Fibroblast of mammary gland (primary cell): ENCODE measurements around the gene SEZ6L2.

Experiments
- DNase-seq: peaks from one replicate; pipeline ENCODE4 v3.0.0-alpha.2; 2010; ENCODE audit warnings: low read depth
- H3K4me3 ChIP-seq: 2 replicates; pipeline ENCODE4 v1.5.1; 2011; ENCODE audit warnings: low read depth, mild to moderate bottlenecking, low read length, moderate library complexity; ENCODE audit not compliant: control insufficient read depth
- CTCF ChIP-seq: conservative IDR thresholded peaks from 2 replicates; pipeline ENCODE4 v1.5.1; 2011; ENCODE audit warnings: low read depth, low read length, inconsistent platforms; ENCODE audit not compliant: control insufficient read depth, insufficient read depth

SEZ6L2 gene

GRCh38 chr16:29920288-29921033, 21.1 kb upstream of the SEZ6L2 start:
- no peak for DNase-seq
- no peak overlapping the region for H3K4me3 ChIP-seq
- TF ChIP-seq CTCF, result no peak

- DNase-seq, result no peak
- no peak for TF ChIP-seq CTCF
- H3K4me3 ChIP-seq, result no peak overlapping the region
These were observed 17.6 kb upstream of the SEZ6L2 start for GRCh38 chr16:29916979-29917378.

GRCh38 chr16:29915590-29916247, 16.4 kb upstream of the SEZ6L2 start:
- no peak overlapping the region for H3K4me3 ChIP-seq
- TF ChIP-seq CTCF, result no peak
- no peak for DNase-seq

GRCh38 chr16:29913514-29913913, 14.2 kb upstream of the SEZ6L2 start:
- H3K4me3 ChIP-seq, result no peak overlapping the region
- no peak for TF ChIP-seq CTCF
- no peak for DNase-seq

GRCh38 chr16:29912087-29912486, 12.7 kb upstream of the SEZ6L2 start:
- H3K4me3 ChIP-seq, result no peak overlapping the region
- DNase-seq, result no peak
- no peak for TF ChIP-seq CTCF

- no peak for DNase-seq
- H3K4me3 ChIP-seq, result no peak overlapping the region
- no peak for TF ChIP-seq CTCF
These were observed 12.3 kb upstream of the SEZ6L2 start for GRCh38 chr16:29911676-29912010.
